ENCODE measurements around the gene SLC35B3.
A peak's percentile ranks its signal among the peaks of the same experiment; 100 is the strongest.

The SLC35B3 gene

DNA sequence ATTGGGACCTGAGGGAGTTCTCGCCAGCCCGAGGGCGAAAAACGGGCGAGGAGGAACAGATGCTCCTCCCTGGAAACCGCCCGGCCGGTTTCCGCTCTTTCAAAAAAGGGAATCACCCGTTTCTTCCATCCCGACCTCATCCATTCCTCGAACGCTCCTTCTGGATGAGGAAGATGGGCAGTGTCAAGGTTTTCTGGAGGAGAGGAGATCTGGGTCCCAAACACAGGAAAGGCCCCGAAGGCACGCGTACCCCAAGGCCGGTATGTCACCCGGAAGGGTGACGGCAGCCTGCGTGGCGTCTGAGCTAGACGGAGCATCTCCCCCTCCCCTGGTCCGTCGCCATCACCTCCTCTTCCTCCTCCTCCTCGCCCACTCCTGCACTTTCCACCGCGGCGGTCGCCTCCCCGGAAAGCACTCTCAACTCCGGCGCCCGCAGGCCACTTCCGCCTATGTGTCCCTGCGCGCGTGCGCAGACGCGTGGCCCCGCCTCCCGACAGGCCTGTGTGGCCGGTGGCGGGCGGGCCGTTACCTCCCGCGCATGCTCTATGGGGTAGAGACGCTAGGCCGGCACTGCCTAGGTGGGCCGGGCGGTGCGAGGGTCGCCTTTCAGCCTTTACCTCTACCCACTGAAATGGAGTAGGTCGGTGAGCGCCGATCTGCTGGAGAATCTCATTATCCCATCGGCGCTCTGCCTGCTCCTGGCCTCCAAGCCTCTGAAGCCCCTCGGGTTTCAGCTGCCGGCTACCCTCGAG is at the start of gene SLC35B3:
TSS of gene SLC35B3 (minus strand) at position 453 of the 752 bp plus-strand sequence.
- H3K36me3 Mint-ChIP-seq (ENCODE audit: low read depth): peaks cover 10% of the 10 kb centered on the region
- H3K4me1 Mint-ChIP-seq: peaks cover 59% of the 10 kb centered on the region
- TF ChIP-seq, protein P1, sequence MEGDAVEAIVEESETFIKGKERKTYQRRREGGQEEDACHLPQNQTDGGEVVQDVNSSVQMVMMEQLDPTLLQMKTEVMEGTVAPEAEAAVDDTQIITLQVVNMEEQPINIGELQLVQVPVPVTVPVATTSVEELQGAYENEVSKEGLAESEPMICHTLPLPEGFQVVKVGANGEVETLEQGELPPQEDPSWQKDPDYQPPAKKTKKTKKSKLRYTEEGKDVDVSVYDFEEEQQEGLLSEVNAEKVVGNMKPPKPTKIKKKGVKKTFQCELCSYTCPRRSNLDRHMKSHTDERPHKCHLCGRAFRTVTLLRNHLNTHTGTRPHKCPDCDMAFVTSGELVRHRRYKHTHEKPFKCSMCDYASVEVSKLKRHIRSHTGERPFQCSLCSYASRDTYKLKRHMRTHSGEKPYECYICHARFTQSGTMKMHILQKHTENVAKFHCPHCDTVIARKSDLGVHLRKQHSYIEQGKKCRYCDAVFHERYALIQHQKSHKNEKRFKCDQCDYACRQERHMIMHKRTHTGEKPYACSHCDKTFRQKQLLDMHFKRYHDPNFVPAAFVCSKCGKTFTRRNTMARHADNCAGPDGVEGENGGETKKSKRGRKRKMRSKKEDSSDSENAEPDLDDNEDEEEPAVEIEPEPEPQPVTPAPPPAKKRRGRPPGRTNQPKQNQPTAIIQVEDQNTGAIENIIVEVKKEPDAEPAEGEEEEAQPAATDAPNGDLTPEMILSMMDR (IDR thresholded peaks at IDR 0.05): no peak
- peak within 1 kb of the TSS; percentile 91 for H3K4me3 Mint-ChIP-seq
- peak within 1 kb of the TSS; percentile 86 for H3K27ac Mint-ChIP-seq
- H3K27me3 Mint-ChIP-seq (ENCODE audit: low read depth, poor library complexity): no peaks in the 10 kb centered on the region
- no peaks in the 10 kb centered on the region for H3K9me3 Mint-ChIP-seq
- DNase-seq: peak; percentile 98

DNA sequence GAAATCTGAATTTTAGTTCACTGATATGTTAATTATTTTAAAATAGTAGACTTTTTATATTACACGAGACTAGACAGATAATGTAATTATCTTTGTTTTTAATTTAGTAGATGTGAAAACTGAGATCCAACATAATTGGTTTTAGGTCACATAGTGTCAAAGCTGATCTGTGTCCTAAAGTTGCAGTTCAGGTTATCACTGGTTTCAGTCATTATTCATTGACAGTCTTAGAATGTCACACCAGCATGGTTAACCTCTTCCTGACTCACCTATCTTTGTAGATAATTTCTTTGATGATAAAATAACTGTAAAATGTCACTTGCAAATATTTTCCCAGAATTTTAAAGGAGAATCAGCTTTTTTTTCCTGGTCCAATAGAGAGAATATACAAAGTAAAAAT is 48.3 kb upstream of the SLC35B3 start:
- peaks cover 5% of the 10 kb centered on the region for H3K36me3 Mint-ChIP-seq (ENCODE audit: low read depth)
- no peaks in the 10 kb centered on the region for H3K27me3 Mint-ChIP-seq (ENCODE audit: low read depth, poor library complexity)
- no peak for DNase-seq
- peaks cover 15% of the 10 kb centered on the region for H3K9me3 Mint-ChIP-seq
- no peak overlapping the region for H3K27ac Mint-ChIP-seq
- no peaks in the 10 kb centered on the region for H3K4me1 Mint-ChIP-seq
- TF ChIP-seq, protein P1 (IDR thresholded peaks at IDR 0.05): no peak
- no peak overlapping the region for H3K4me3 Mint-ChIP-seq

DNA sequence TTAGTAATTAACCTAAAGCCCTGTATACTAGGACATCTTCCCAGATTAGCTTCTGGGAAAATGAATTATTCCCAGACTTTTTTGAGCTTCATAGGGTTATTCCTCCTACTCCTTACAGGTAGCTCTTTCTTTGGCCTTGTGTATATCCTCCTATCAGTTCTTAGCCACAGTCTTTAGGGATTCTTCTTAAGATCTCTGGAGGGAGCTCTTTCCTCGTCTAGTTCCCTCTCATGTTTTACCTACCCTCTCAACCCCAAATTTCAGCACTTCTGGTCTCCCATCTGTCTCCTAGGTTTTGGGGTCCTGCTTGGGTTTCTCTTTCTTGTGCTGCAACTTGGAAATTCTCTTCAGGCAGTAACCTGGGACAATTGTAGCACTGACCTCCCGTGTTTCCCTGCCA is 46.4 kb upstream of the SLC35B3 start:
- Mint-ChIP-seq H3K27ac (no peak overlapping the region), H3K27me3 (ENCODE audit: low read depth, poor library complexity) (no peaks in the 10 kb centered on the region), H3K4me3 (no peak overlapping the region), H3K9me3 (peaks cover 27% of the 10 kb centered on the region), H3K4me1 (no peaks in the 10 kb centered on the region), H3K36me3 (ENCODE audit: low read depth) (peaks cover 5% of the 10 kb centered on the region)
- DNase-seq: no peak
- TF ChIP-seq, protein P1 (IDR thresholded peaks at IDR 0.05): peak; percentile 20

DNA sequence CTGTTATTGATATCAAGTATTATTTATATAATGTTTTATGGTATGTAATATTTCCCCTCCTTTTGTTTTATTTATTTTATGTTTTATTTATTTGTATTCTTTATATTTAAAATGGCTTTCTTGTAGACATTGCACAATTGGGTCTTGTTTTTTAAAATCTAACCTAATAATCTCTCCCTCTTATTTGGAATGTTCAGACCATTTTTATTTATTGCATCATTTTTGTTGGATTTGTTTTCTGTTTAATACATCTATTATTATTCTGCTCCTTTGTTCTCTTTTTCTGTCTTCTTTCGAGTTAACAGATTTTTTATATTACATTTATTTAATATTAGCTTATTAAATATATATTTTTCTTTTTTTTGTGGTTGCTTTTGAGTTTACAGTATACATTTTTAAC is 43.1 kb upstream of the SLC35B3 start:
- DNase-seq: no peak
- Mint-ChIP-seq H3K36me3 (ENCODE audit: low read depth) (peaks cover 5% of the 10 kb centered on the region), H3K4me1 (no peaks in the 10 kb centered on the region), H3K9me3 (peaks cover 36% of the 10 kb centered on the region), H3K4me3 (no peak overlapping the region), H3K27me3 (ENCODE audit: low read depth, poor library complexity) (no peaks in the 10 kb centered on the region), H3K27ac (no peak overlapping the region)
- TF ChIP-seq, protein P1 (IDR thresholded peaks at IDR 0.05): no peak

GRCh38 chr6:8476656-8477055 is 41.3 kb upstream of the SLC35B3 start:
- peaks cover 38% of the 10 kb centered on the region for H3K9me3 Mint-ChIP-seq
- H3K4me1 Mint-ChIP-seq: no peaks in the 10 kb centered on the region
- TF ChIP-seq, protein P1 (IDR thresholded peaks at IDR 0.05): no peak
- no peak for DNase-seq
- H3K27me3 Mint-ChIP-seq (ENCODE audit: low read depth, poor library complexity): no peaks in the 10 kb centered on the region
- H3K27ac Mint-ChIP-seq: no peak overlapping the region
- H3K4me3 Mint-ChIP-seq: no peak overlapping the region
- peaks cover 5% of the 10 kb centered on the region for H3K36me3 Mint-ChIP-seq (ENCODE audit: low read depth)

Measured in nephron progenitor cell (in vitro differentiated cells).